Activated CD4-positive, alpha-beta T cell treated with anti-CD3 and anti-CD28 coated beads, Interleukin-2, amount 10 ng/mL, durations not matched to agents 7 days and 5 days (primary cell): Measurements from ENCODE around the gene TTLL7. TPM values are rescaled to one million over a fixed set of nuclear protein-coding genes. Genes with fewer than 3 reads are reported as not detected.

Experiments
- CTCF ChIA-PET: fragments of 350-600 bp; sonication (Branson Sonifier 250); formaldehyde crosslinking; loops from one replicate; lab custom pipeline; 2021; ENCODE audit warnings: antibody characterized with exemption; lab: Charles Lee
- POLR2A ChIA-PET: fragments of 350-600 bp; sonication (Branson Sonifier 250); formaldehyde crosslinking; loops from one replicate; lab custom pipeline; 2021; ENCODE audit warnings: antibody characterized with exemption; lab: Charles Lee
- DNase-seq: peaks from one replicate; pipeline ENCODE4 v3.0.0-alpha.2; 2020
- H3K27ac Mint-ChIP-seq: one replicate; pipeline ENCODE4 v1.8.0; 2021; ENCODE audit warnings: mild to moderate bottlenecking, moderate library complexity, mixed read lengths
- H3K27me3 Mint-ChIP-seq: one replicate; pipeline ENCODE4 v1.8.0; 2021; ENCODE audit warnings: mixed read lengths
- H3K36me3 Mint-ChIP-seq: one replicate; pipeline ENCODE4 v1.8.0; 2021; ENCODE audit warnings: low read depth, mixed read lengths
- H3K4me1 Mint-ChIP-seq: one replicate; pipeline ENCODE4 v1.8.0; 2021; ENCODE audit warnings: mixed read lengths
- H3K4me3 Mint-ChIP-seq: one replicate; pipeline ENCODE4 v1.8.0; 2021; ENCODE audit warnings: mild to moderate bottlenecking, moderate library complexity, mixed read lengths
- H3K9me3 Mint-ChIP-seq: one replicate; pipeline ENCODE4 v1.8.0; 2021; ENCODE audit warnings: mixed read lengths
- total RNA-seq, 2 experiments: library from RNA; stranded (reverse); gene quantifications; one replicate each; pipeline ENCODE4 v1.2.3, GENCODE V29; 2021

The TTLL7 gene
- total RNA-seq, 2 experiments from 2014 or later = 4.1 to 4.2 TPM

DNA sequence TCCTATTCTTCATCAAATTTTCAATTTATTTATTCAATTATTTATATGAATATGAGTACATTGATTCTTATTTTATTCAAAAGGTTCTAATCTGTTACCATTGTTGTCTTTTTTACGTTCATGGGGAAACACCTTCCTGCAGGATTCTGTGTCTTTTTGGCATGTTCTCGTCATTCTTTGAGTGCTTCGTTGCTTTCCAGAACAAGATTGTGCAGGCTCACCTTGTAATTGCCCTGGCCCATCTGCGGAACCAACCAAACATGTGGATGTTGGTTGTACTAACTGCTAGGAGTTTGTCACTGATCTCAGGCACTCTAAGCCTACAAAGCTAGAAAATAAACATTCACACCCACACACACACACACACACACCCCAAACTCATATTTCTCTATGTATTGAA is 182.1 kb downstream of the TTLL7 start:
- H3K9me3 Mint-ChIP-seq = no peaks in the 10 kb centered on the region
- no peak for DNase-seq
- no peaks in the 10 kb centered on the region for H3K27me3 Mint-ChIP-seq
- H3K4me1 Mint-ChIP-seq = no peaks in the 10 kb centered on the region
- CTCF ChIA-PET = no interaction called here
- H3K27ac Mint-ChIP-seq = no peak overlapping the region
- POLR2A ChIA-PET = no interaction called here
- H3K4me3 Mint-ChIP-seq = no peak overlapping the region
- H3K36me3 Mint-ChIP-seq = no peaks in the 10 kb centered on the region

DNA sequence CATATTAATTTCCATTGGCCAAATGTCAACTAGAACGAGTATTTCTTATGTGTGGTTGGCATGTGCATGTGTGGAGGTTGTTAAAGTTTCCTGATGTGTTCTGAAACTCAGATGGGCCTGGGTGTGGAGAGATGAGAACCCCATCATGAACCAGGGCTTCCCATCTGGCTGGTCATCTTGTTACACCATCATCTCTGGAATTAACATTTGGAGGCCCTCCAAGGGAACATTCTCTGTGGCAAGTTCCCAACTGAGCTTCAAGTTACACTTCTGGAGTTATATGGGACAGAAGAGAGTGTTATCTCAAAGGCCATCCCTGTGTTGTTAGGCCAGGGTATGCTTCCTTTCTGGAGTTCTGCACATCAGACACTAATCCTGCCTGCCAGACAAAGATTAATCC is 183.6 kb downstream of the TTLL7 start:
- ChIA-PET POLR2A (no interaction called here), CTCF (no interaction called here)
- H3K27ac Mint-ChIP-seq = no peak overlapping the region
- H3K36me3 Mint-ChIP-seq = no peaks in the 10 kb centered on the region
- H3K9me3 Mint-ChIP-seq = no peaks in the 10 kb centered on the region
- DNase-seq = no peak
- H3K4me1 Mint-ChIP-seq = no peaks in the 10 kb centered on the region
- H3K4me3 Mint-ChIP-seq = no peak overlapping the region
- H3K27me3 Mint-ChIP-seq = no peaks in the 10 kb centered on the region

Other genes starting within 250 kb of the TTLL7 start
- gene PRKACB, start 145.1 kb upstream of the TTLL7 start, total RNA-seq = 100 to 1,000 TPM; 108 to 119 TPM